H1 (cell line): Measurements from ENCODE around the gene CCDC197. TPM values are rescaled to one million over a fixed set of nuclear protein-coding genes. Genes with fewer than 3 reads are reported as not detected.

ENCODE experiments used
- PHF8 ChIP-seq: fragments of 200-600 bp; sonication (generic); conservative IDR thresholded peaks from 2 replicates; pipeline ENCODE4 v1.7.1; 2012; ENCODE audit warnings: low read depth, mild to moderate bottlenecking, inconsistent platforms, low read length, moderate library complexity
- SRF ChIP-seq: IDR thresholded peaks from 2 replicates; pipeline ENCODE4 v1.6.1; 2011; ENCODE audit warnings: mild to moderate bottlenecking, low read depth, low read length, moderate library complexity
- polyA plus RNA-seq, 7 experiments: library from polyadenylated mRNA; depleted of rRNA in 3 of 7; stranded (reverse) in 5 of 7; unstranded in 2 of 7; fragments of >200 nt in 5 of 7; fragments of 200-250 nt in 2 of 7; gene quantifications; 1 replicate in 5 of 7; 2 replicates in 1 of 7; 4 replicates in 1 of 7; pipeline versions ENCODE4 v1.2.1 to v1.2.3, GENCODE V29; 2011 to 2013; ENCODE audit warnings: missing spikeins in 2 of 7, mixed read lengths in 2 of 7
- total RNA-seq: library from RNA; stranded (reverse); fragmentation: NEBNext Ultra II Directional; extraction: Animal tissue kit (Norgen Biotek cat#: 25700); gene quantifications from 2 replicates; pipeline ENCODE4 v1.2.1, GENCODE V29; 2021

The CCDC197 gene
- total and polyA plus RNA-seq, 2 of the 8 experiments (the other 6 are each of a cell fraction or from before 2014, with no cell fraction given): not detected

- no peak for TF ChIP-seq SRF
- no peak for TF ChIP-seq PHF8
- TF ChIP-seq, all 59 proteins: peak for 0
Observed at GRCh38 chr14:94038510-94038909, 41.4 kb downstream of the CCDC197 start (continued).
